Lower leg skin (tissue), 3 donors: ENCODE measurements around the gene CAV1.

Experiments
- POLR2A ChIP-seq, 2 donors: fragments of 450-650 bp; IDR thresholded peaks; one replicate each; pipeline ENCODE4 v1.6.1; 2016 to 2017; ENCODE audit warnings: antibody characterized with exemption in 2 of 2, mild to moderate bottlenecking in 1 of 2, moderate library complexity in 1 of 2
- TF ChIP-seq, protein P1 (sequence below), 3 donors: fragments of 450-650 bp; IDR thresholded peaks; one replicate each; pipeline ENCODE4 v1.5.1; 2016; ENCODE audit warnings: antibody characterized with exemption in 3 of 3, mild to moderate bottlenecking in 3 of 3, moderate library complexity in 2 of 3

DNA sequence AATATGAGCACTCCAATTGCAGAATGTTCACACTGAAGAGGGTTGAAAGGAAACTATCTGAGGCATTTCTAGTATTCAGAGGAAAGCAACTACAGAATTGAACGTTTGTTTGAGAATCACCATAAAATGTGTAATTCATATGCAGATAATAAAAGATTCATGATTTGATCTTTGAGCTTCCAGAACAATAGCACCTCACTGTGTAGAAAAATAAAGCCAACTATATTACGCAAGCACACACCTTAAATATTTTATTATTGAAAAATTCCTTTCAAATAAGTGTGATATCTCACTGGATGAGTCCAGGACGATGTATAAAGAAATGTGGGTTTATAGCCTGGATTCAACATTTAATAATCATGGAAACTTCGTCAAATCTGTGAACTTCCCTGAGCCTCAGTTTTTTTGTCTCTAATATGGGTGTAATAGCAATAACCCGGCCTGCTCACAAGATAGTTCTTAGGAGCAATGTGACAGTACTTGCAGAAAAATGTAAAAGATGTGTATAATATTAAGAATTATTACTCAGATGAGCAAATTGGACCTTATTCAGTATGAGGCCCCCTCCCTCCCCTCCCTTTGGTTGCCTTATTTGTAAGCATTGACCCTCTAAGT is 36.8 kb upstream of the CAV1 start:
- TF ChIP-seq, protein P1, sequence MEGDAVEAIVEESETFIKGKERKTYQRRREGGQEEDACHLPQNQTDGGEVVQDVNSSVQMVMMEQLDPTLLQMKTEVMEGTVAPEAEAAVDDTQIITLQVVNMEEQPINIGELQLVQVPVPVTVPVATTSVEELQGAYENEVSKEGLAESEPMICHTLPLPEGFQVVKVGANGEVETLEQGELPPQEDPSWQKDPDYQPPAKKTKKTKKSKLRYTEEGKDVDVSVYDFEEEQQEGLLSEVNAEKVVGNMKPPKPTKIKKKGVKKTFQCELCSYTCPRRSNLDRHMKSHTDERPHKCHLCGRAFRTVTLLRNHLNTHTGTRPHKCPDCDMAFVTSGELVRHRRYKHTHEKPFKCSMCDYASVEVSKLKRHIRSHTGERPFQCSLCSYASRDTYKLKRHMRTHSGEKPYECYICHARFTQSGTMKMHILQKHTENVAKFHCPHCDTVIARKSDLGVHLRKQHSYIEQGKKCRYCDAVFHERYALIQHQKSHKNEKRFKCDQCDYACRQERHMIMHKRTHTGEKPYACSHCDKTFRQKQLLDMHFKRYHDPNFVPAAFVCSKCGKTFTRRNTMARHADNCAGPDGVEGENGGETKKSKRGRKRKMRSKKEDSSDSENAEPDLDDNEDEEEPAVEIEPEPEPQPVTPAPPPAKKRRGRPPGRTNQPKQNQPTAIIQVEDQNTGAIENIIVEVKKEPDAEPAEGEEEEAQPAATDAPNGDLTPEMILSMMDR (IDR thresholded peaks at IDR 0.05): no peak
- TF ChIP-seq POLR2A (IDR thresholded peaks at IDR 0.05): no peak
